ENCODE measurements around the gene WDR17.
A peak's percentile ranks its signal among the peaks of the same experiment; 100 is the strongest.

Gene WDR17

GRCh38 chr4:176186671-176187395 lies 121.2 kb downstream of the WDR17 start:
- Histone ChIP-seq H2AK5ac (ENCODE audit: low read depth, low read length) (no peak overlapping the region), H3K4me2 (ENCODE audit: insufficient read depth, low read length, poor library complexity, severe bottlenecking) (no peak overlapping the region), H4K91ac (ENCODE audit: low read depth, low read length, poor library complexity) (no peak overlapping the region), H3K9ac (ENCODE audit: low read depth, low read length, poor library complexity) (no peak overlapping the region), H2BK120ac (ENCODE audit: low read depth, low read length) (no peak overlapping the region), H3K79me1 (ENCODE audit: low read depth, low read length) (no peaks in the 10 kb centered on the region), H2AFZ (ENCODE audit: low read length) (no peak overlapping the region), H3K23ac (ENCODE audit: low read depth, low read length, poor library complexity) (no peak overlapping the region), H3K27me3 (ENCODE audit: control insufficient read depth in 3 of 3, insufficient read depth in 3 of 3, low read depth in 1 of 3, low read length in 3 of 3) (no peaks in the 10 kb centered on the region), H3K4ac (ENCODE audit: low read length) (no peak overlapping the region), H3K14ac (ENCODE audit: low read length) (no peak overlapping the region), H3K18ac (ENCODE audit: low read length) (no peak overlapping the region), H4K8ac (ENCODE audit: low read depth, low read length) (no peak overlapping the region), H2BK15ac (ENCODE audit: low read length) (no peak overlapping the region), H3K4me3 (ENCODE audit: low read length in 2 of 2) (no peak overlapping the region), H3K9me3 (replicated peaks in 1 of 2; ENCODE audit: control insufficient read depth in 2 of 2, insufficient read depth in 1 of 2, low read depth in 1 of 2, low read length in 2 of 2) (no peaks in the 10 kb centered on the region), H3K27ac (replicated peaks; ENCODE audit: low read length) (no peak overlapping the region), H3K36me3 (replicated peaks in 1 of 2; ENCODE audit: control insufficient read depth in 2 of 2, insufficient read depth in 2 of 2, low read length in 2 of 2) (no peaks in the 10 kb centered on the region), H2BK12ac (ENCODE audit: low read length) (no peak overlapping the region), H3K4me1 (ENCODE audit: control insufficient read depth in 2 of 2, insufficient read depth in 1 of 2, low read depth in 1 of 2, low read length in 2 of 2) (no peaks in the 10 kb centered on the region), H2BK5ac (ENCODE audit: low read length) (no peak overlapping the region)
- DNase-seq (ENCODE audit: low spot score) = no peak
- no CpG with 5 or more reads among the region's 6 CpGs for WGBS, 2 donors (ENCODE audit: extremely low coverage in 2 of 2, insufficient read length in 2 of 2, insufficient replicate concordance in 1 of 2)

DNA sequence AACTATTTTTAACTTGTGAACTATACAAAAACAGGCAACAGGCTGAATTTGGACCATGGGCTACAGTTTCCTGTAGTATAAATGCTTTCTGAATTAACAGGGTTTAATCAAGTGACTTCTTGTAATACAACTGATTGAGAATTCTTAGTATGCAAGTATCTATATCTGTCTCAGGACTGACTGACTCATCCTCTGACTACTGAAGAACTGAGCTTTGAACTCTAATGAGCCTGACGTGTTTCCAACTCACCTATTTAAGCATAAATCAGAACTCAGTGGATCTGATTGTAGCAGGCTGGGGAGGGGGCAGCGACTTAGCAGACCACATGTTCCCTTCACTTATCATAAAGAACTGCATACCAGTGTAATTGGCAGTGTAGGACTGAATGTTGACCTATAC lies 122.0 kb downstream of the WDR17 start:
- Histone ChIP-seq H3K4me1 (ENCODE audit: control insufficient read depth in 2 of 2, insufficient read depth in 1 of 2, low read depth in 1 of 2, low read length in 2 of 2) (no peaks in the 10 kb centered on the region), H2AK5ac (ENCODE audit: low read depth, low read length) (no peak overlapping the region), H3K36me3 (replicated peaks in 1 of 2; ENCODE audit: control insufficient read depth in 2 of 2, insufficient read depth in 2 of 2, low read length in 2 of 2) (no peaks in the 10 kb centered on the region), H2BK5ac (ENCODE audit: low read length) (no peak overlapping the region), H3K27me3 (ENCODE audit: control insufficient read depth in 3 of 3, insufficient read depth in 3 of 3, low read depth in 1 of 3, low read length in 3 of 3) (no peaks in the 10 kb centered on the region), H3K18ac (ENCODE audit: low read length) (no peak overlapping the region), H3K4ac (ENCODE audit: low read length) (no peak overlapping the region), H3K14ac (ENCODE audit: low read length) (no peak overlapping the region), H2BK12ac (ENCODE audit: low read length) (no peak overlapping the region), H3K27ac (replicated peaks; ENCODE audit: low read length) (no peak overlapping the region), H3K4me2 (ENCODE audit: insufficient read depth, low read length, poor library complexity, severe bottlenecking) (no peak overlapping the region), H3K23ac (ENCODE audit: low read depth, low read length, poor library complexity) (no peak overlapping the region), H3K9ac (ENCODE audit: low read depth, low read length, poor library complexity) (no peak overlapping the region), H2AFZ (ENCODE audit: low read length) (no peak overlapping the region), H3K4me3 (ENCODE audit: low read length in 2 of 2) (no peak overlapping the region), H3K9me3 (replicated peaks in 1 of 2; ENCODE audit: control insufficient read depth in 2 of 2, insufficient read depth in 1 of 2, low read depth in 1 of 2, low read length in 2 of 2) (no peaks in the 10 kb centered on the region), H2BK15ac (ENCODE audit: low read length) (no peak overlapping the region), H4K8ac (ENCODE audit: low read depth, low read length) (no peak overlapping the region), H3K79me1 (ENCODE audit: low read depth, low read length) (no peaks in the 10 kb centered on the region), H4K91ac (ENCODE audit: low read depth, low read length, poor library complexity) (no peak overlapping the region), H2BK120ac (ENCODE audit: low read depth, low read length) (no peak overlapping the region)
- no CpG with 5 or more reads among the region's 2 CpGs for WGBS, 2 donors (ENCODE audit: extremely low coverage in 2 of 2, insufficient read length in 2 of 2, insufficient replicate concordance in 1 of 2)
- DNase-seq (ENCODE audit: low spot score) = no peak

- Histone ChIP-seq H2BK12ac (ENCODE audit: low read length) (no peak overlapping the region), H3K18ac (ENCODE audit: low read length) (no peak overlapping the region), H3K4me1 (ENCODE audit: control insufficient read depth in 2 of 2, insufficient read depth in 1 of 2, low read depth in 1 of 2, low read length in 2 of 2) (no peaks in the 10 kb centered on the region), H2AK5ac (ENCODE audit: low read depth, low read length) (no peak overlapping the region), H2BK120ac (ENCODE audit: low read depth, low read length) (no peak overlapping the region), H3K36me3 (replicated peaks in 1 of 2; ENCODE audit: control insufficient read depth in 2 of 2, insufficient read depth in 2 of 2, low read length in 2 of 2) (no peaks in the 10 kb centered on the region), H3K23ac (ENCODE audit: low read depth, low read length, poor library complexity) (no peak overlapping the region), H2BK15ac (ENCODE audit: low read length) (no peak overlapping the region), H2AFZ (ENCODE audit: low read length) (no peak overlapping the region), H4K8ac (ENCODE audit: low read depth, low read length) (no peak overlapping the region), H4K91ac (ENCODE audit: low read depth, low read length, poor library complexity) (no peak overlapping the region), H3K4me3 (ENCODE audit: low read length in 2 of 2) (no peak overlapping the region), H3K9ac (ENCODE audit: low read depth, low read length, poor library complexity) (no peak overlapping the region), H3K4ac (ENCODE audit: low read length) (no peak overlapping the region), H3K4me2 (ENCODE audit: insufficient read depth, low read length, poor library complexity, severe bottlenecking) (no peak overlapping the region), H3K27me3 (ENCODE audit: control insufficient read depth in 3 of 3, insufficient read depth in 3 of 3, low read depth in 1 of 3, low read length in 3 of 3) (no peaks in the 10 kb centered on the region), H3K27ac (replicated peaks; ENCODE audit: low read length) (no peak overlapping the region), H3K14ac (ENCODE audit: low read length) (no peak overlapping the region), H3K9me3 (replicated peaks in 1 of 2; ENCODE audit: control insufficient read depth in 2 of 2, insufficient read depth in 1 of 2, low read depth in 1 of 2, low read length in 2 of 2) (no peaks in the 10 kb centered on the region), H2BK5ac (ENCODE audit: low read length) (no peak overlapping the region), H3K79me1 (ENCODE audit: low read depth, low read length) (no peaks in the 10 kb centered on the region)
- DNase-seq (ENCODE audit: low spot score) = no peak
Measured at GRCh38 chr4:176188654-176189053, 123.0 kb downstream of the WDR17 start.

DNA sequence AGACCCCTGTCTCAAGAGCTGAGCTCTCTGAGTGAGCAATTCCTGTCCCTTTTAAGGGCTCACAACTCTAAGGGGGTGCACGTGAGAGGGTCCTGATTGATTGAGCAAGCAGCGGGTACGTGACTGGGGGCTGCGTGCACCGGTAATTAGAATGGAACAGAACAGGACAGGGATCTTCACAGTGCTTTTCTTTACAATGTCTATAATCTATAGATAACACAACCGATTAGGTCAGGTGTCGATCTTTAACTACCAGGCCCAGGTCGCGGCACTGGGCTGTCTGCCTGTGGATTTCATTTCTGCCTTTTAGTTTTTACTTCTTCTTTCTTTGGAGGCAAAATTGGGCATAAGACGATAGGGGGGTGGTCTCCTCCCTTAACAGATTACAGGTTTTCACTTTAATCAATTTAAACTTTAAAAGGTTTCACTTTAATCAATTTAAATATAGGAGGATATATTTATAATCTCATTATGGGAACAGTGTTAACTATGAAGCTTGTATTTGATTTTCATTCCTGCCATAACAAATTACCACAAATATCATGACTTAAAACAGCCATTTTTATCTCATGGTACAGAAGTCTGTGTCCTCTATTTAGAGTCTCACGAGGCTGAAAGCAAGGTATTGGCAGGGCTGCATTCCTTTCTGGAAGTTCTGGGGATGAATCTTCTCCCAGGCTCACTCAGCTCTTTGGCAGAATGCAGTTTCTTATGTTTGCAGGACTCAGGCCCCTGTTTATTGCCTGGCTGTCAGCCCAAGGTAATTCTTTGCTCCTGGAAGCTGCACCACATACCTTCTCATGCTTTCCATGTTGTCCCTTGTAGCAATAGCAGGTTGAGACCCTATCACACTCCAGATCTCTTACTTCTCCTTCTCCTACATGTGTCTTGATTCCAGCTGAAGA lies 124.5 kb downstream of the WDR17 start:
- WGBS, 2 donors (ENCODE audit: extremely low coverage in 2 of 2, insufficient read length in 2 of 2, insufficient replicate concordance in 1 of 2) = no CpG with 5 or more reads among the region's 11 CpGs
- Histone ChIP-seq H3K4me3 (ENCODE audit: low read length in 2 of 2) (no peak overlapping the region), H3K27me3 (ENCODE audit: control insufficient read depth in 3 of 3, insufficient read depth in 3 of 3, low read depth in 1 of 3, low read length in 3 of 3) (no peaks in the 10 kb centered on the region), H3K4ac (ENCODE audit: low read length) (no peak overlapping the region), H3K23ac (ENCODE audit: low read depth, low read length, poor library complexity) (no peak overlapping the region), H3K4me1 (ENCODE audit: control insufficient read depth in 2 of 2, insufficient read depth in 1 of 2, low read depth in 1 of 2, low read length in 2 of 2) (no peaks in the 10 kb centered on the region), H4K8ac (ENCODE audit: low read depth, low read length) (no peak overlapping the region), H4K91ac (ENCODE audit: low read depth, low read length, poor library complexity) (no peak overlapping the region), H3K79me1 (ENCODE audit: low read depth, low read length) (no peaks in the 10 kb centered on the region), H2AK5ac (ENCODE audit: low read depth, low read length) (no peak overlapping the region), H2BK15ac (ENCODE audit: low read length) (no peak overlapping the region), H2BK120ac (ENCODE audit: low read depth, low read length) (no peak overlapping the region), H3K4me2 (ENCODE audit: insufficient read depth, low read length, poor library complexity, severe bottlenecking) (no peak overlapping the region), H3K14ac (ENCODE audit: low read length) (no peak overlapping the region), H3K9ac (ENCODE audit: low read depth, low read length, poor library complexity) (no peak overlapping the region), H3K36me3 (replicated peaks in 1 of 2; ENCODE audit: control insufficient read depth in 2 of 2, insufficient read depth in 2 of 2, low read length in 2 of 2) (no peaks in the 10 kb centered on the region), H2BK5ac (ENCODE audit: low read length) (no peak overlapping the region), H2AFZ (ENCODE audit: low read length) (peak overlapping the region; percentile 55), H3K9me3 (replicated peaks in 1 of 2; ENCODE audit: control insufficient read depth in 2 of 2, insufficient read depth in 1 of 2, low read depth in 1 of 2, low read length in 2 of 2) (no peaks in the 10 kb centered on the region), H2BK12ac (ENCODE audit: low read length) (no peak overlapping the region), H3K18ac (ENCODE audit: low read length) (no peak overlapping the region), H3K27ac (replicated peaks; ENCODE audit: low read length) (no peak overlapping the region)
- DNase-seq (ENCODE audit: low spot score) = no peak
